Stomach (tissue), 9 donors: Measurements from ENCODE around the gene TTLL12. TPM values are rescaled to one million over a fixed set of nuclear protein-coding genes. Genes with fewer than 3 reads are reported as not detected.

Experiments
- DNase-seq, 2 donors: peaks; one replicate each; pipeline versions ENCODE4 v3.0.0 to v3.0.0-alpha.2; 2013 to 2019
- H3K27ac ChIP-seq, 5 donors: fragments of 200-600 bp in 4 of 5; sonication (generic) in 4 of 5; one replicate each; pipeline ENCODE4 v1.5.1; 2013 to 2019; ENCODE audit warnings: mild to moderate bottlenecking in 1 of 5, moderate library complexity in 1 of 5
- H3K27me3 ChIP-seq, 3 donors: fragments of 200-600 bp; sonication (generic); one replicate each; pipeline ENCODE4 v1.5.1; 2017 to 2019; ENCODE audit warnings: mixed run types in 1 of 3
- H3K36me3 ChIP-seq, 4 donors: fragments of 200-600 bp; sonication (generic); 1 replicate in 3 of 4; 2 replicates in 1 of 4; pipeline ENCODE4 v1.5.1; 2016 to 2019
- H3K4me1 ChIP-seq, 4 donors: fragments of 200-600 bp; sonication (generic); one replicate each; pipeline ENCODE4 v1.5.1; 2016 to 2019
- H3K4me3 ChIP-seq, 4 donors: fragments of 200-600 bp; sonication (generic) in 3 of 4; one replicate each; pipeline ENCODE4 v1.5.1; 2016 to 2019; ENCODE audit warnings: mild to moderate bottlenecking in 1 of 4
- H3K9me3 ChIP-seq, 4 donors: fragments of 200-600 bp; sonication (generic); one replicate each; pipeline ENCODE4 v1.5.1; 2016 to 2019
- CTCF ChIP-seq, 7 experiments: fragments of 450-650 bp in 4 of 7; fragments of 200-600 bp in 3 of 7; sonication (generic) in 3 of 7; IDR thresholded peaks; one replicate each; pipeline ENCODE4 v1.5.1; 2016 to 2019; ENCODE audit warnings: antibody characterized with exemption in 7 of 7, control low read depth in 2 of 7, mild to moderate bottlenecking in 1 of 7
- EP300 ChIP-seq: sonication (generic); formaldehyde crosslinking; IDR thresholded peaks from one replicate; pipeline ENCODE4 v1.6.1; 2017; ENCODE audit warnings: antibody characterized with exemption
- POLR2A ChIP-seq, 4 donors: fragments of 450-650 bp; IDR thresholded peaks; one replicate each; pipeline ENCODE4 v1.6.1; 2016; ENCODE audit warnings: antibody characterized with exemption in 4 of 4, control low read depth in 2 of 4, mild to moderate bottlenecking in 1 of 4, moderate library complexity in 1 of 4
- POLR2AphosphoS5 ChIP-seq, 3 donors: sonication (generic); formaldehyde crosslinking; IDR thresholded peaks; one replicate each; pipeline ENCODE4 v1.6.1; 2016; ENCODE audit warnings: antibody characterized with exemption in 3 of 3
- WGBS, 5 donors: extraction: QIAGEN DNeasy Blood & Tissue Kit in 3 of 5; methylation state at CpG; one replicate each; pipeline versions ENCODE4 v1.1.5 to v1.1.7; 2013 to 2018; 5-methylcytosine and 5-hydroxymethylcytosine counted together
- intact Hi-C: fragments of 100-400 bp; cut with DNase I; formaldehyde crosslinking; loops from one replicate; pipeline ENCODE4 v1.15.1; 2023; ENCODE audit warnings: low total_unique reads
- polyA plus RNA-seq, 3 donors: library from polyadenylated mRNA; stranded (reverse); fragments of 200-250 nt; gene quantifications; one replicate each; pipeline ENCODE4 v1.2.3, GENCODE V29; 2013
- total RNA-seq, 5 donors: library from RNA; depleted of rRNA; stranded (reverse); fragments of >200 nt; gene quantifications; one replicate each; pipeline versions ENCODE4 v1.1.0 to v1.2.3, GENCODE V29; 2014 to 2016
- donor health status: healthy with polysubstance abuse.
- donor health status: Bipolar disorder and iron deficiency.
- donor health status: healthy.

The TTLL12 gene
- total and polyA plus RNA-seq, 8 donors, result 4.1 to 64.3 (median 30.1) TPM

GRCh38 chr22:43198936-43199335 lies 12.0 kb upstream of the TTLL12 start:
- no peaks in the 10 kb centered on the region for H3K36me3 ChIP-seq
- WGBS, 5 donors, result 60 to 70% (median 67%) methylated on average over 8 to 9 of the region's 9 CpGs
- no peak for DNase-seq

GRCh38 chr22:43198126-43198525 lies 11.2 kb upstream of the TTLL12 start:
- TF ChIP-seq POLR2AphosphoS5 (IDR thresholded peaks at IDR 0.05), result no peak
- TF ChIP-seq POLR2A (IDR thresholded peaks at IDR 0.05), result no peak
- no peak for TF ChIP-seq EP300
- TF ChIP-seq CTCF (IDR thresholded peaks at IDR 0.05), result no peak
- 72 to 90% (median 80%) methylated on average over 5 of the region's 5 CpGs for WGBS, 5 donors
- H3K27ac ChIP-seq, result no peak overlapping the region
- intact Hi-C loops, result no loop called here
- H3K36me3 ChIP-seq, result no peaks in the 10 kb centered on the region
- H3K4me1 ChIP-seq, result no peaks in the 10 kb centered on the region
- H3K27me3 ChIP-seq, result peaks cover 0 to 46% (median 0%) of the 10 kb centered on the region in 3 donors
- H3K9me3 ChIP-seq, result no peaks in the 10 kb centered on the region
- no peak overlapping the region for H3K4me3 ChIP-seq
- DNase-seq, result no peak

More at GRCh38 chr22:43198936-43199335, 12.0 kb upstream of the TTLL12 start:
- no peak overlapping the region for H3K4me3 ChIP-seq
- peaks cover 0 to 46% (median 0%) of the 10 kb centered on the region in 3 donors for H3K27me3 ChIP-seq
- no peak for TF ChIP-seq CTCF (IDR thresholded peaks at IDR 0.05)
- TF ChIP-seq EP300, result no peak
- no peak for TF ChIP-seq POLR2AphosphoS5 (IDR thresholded peaks at IDR 0.05)
- TF ChIP-seq POLR2A (IDR thresholded peaks at IDR 0.05), result no peak
- no peaks in the 10 kb centered on the region for H3K4me1 ChIP-seq
- intact Hi-C loops, result no loop called here
- no peaks in the 10 kb centered on the region for H3K9me3 ChIP-seq
- H3K27ac ChIP-seq, result no peak overlapping the region

GRCh38 chr22:43197271-43197941 lies 10.5 kb upstream of the TTLL12 start:
- TF ChIP-seq POLR2AphosphoS5 (IDR thresholded peaks at IDR 0.05) (no peak), POLR2A (IDR thresholded peaks at IDR 0.05) (no peak), EP300 (no peak), CTCF (IDR thresholded peaks at IDR 0.05) (no peak)
- intact Hi-C loops, result no loop called here
- Histone ChIP-seq H3K27me3 (peaks cover 0 to 46% (median 0%) of the 10 kb centered on the region in 3 donors), H3K4me3 (no peak overlapping the region), H3K27ac (no peak overlapping the region), H3K4me1 (no peaks in the 10 kb centered on the region), H3K9me3 (no peaks in the 10 kb centered on the region), H3K36me3 (no peaks in the 10 kb centered on the region)
- WGBS, 5 donors, result 58 to 71% (median 63%) methylated on average over 22 of the region's 22 CpGs
- no peak for DNase-seq

GRCh38 chr22:43191831-43192230 lies 4.9 kb upstream of the TTLL12 start:
- no peak overlapping the region for H3K27ac ChIP-seq
- H3K4me3 ChIP-seq, result no peak overlapping the region
- intact Hi-C loops, result no loop called here
- H3K27me3 ChIP-seq, result peaks cover 0 to 11% (median 0%) of the 10 kb centered on the region in 3 donors
- H3K36me3 ChIP-seq, result no peaks in the 10 kb centered on the region
- DNase-seq, result no peak
- TF ChIP-seq POLR2A (IDR thresholded peaks at IDR 0.05) (no peak), EP300 (no peak), POLR2AphosphoS5 (IDR thresholded peaks at IDR 0.05) (no peak), CTCF (IDR thresholded peaks at IDR 0.05) (no peak)
- no peaks in the 10 kb centered on the region for H3K9me3 ChIP-seq
- H3K4me1 ChIP-seq, result peaks cover 6 to 10% (median 8%) of the 10 kb centered on the region in 4 donors
